CMK (cell line): ENCODE measurements around the gene VEZF1.

Experiments used
- DNase-seq: peaks from one replicate; pipeline ENCODE4 v3.0.0-alpha.2; 2010; ENCODE audit warnings: low read depth

VEZF1 gene

GRCh38 chr17:57927048-57927723 is 60.9 kb downstream of the VEZF1 start:
- no peak for DNase-seq

- DNase-seq: no peak
Measured at GRCh38 chr17:57926723-57927047, 61.4 kb downstream of the VEZF1 start.

GRCh38 chr17:57925361-57925990 is 62.6 kb downstream of the VEZF1 start:
- no peak for DNase-seq

GRCh38 chr17:57924677-57925076 is 63.4 kb downstream of the VEZF1 start:
- DNase-seq: no peak
